ENCODE data around the gene CDC34.

Gene CDC34

GRCh38 chr19:497491-497868 is 34.1 kb upstream of the CDC34 start:
- in situ Hi-C loops (cut with HindIII; ENCODE audit: low sequenced_read_pairs): no loop called here

- in situ Hi-C loops (cut with HindIII; ENCODE audit: low sequenced_read_pairs): no loop called here
Measured at GRCh38 chr19:497869-498510, 33.6 kb upstream of the CDC34 start.

- in situ Hi-C loops (cut with HindIII; ENCODE audit: low sequenced_read_pairs): no loop called here
Measured at GRCh38 chr19:498511-498891, 33.1 kb upstream of the CDC34 start.

- in situ Hi-C loops (cut with HindIII; ENCODE audit: low sequenced_read_pairs): no loop called here
Measured at GRCh38 chr19:498977-499623, 32.5 kb upstream of the CDC34 start.

- in situ Hi-C loops (cut with HindIII; ENCODE audit: low sequenced_read_pairs): no loop called here
Measured at GRCh38 chr19:501646-502045, 29.9 kb upstream of the CDC34 start.

GRCh38 chr19:504616-505015 is 26.9 kb upstream of the CDC34 start:
- in situ Hi-C loops (cut with HindIII; ENCODE audit: low sequenced_read_pairs): no loop called here

- in situ Hi-C loops (cut with HindIII; ENCODE audit: low sequenced_read_pairs): no loop called here
Measured at GRCh38 chr19:506404-507285, 24.9 kb upstream of the CDC34 start.

GRCh38 chr19:507286-508203 is 24.0 kb upstream of the CDC34 start, which contains the start of gene TPGS1:
Gene TPGS1 (plus strand): TSS chr19:507497. CDS start chr19:507507, 10 bp downstream.
- in situ Hi-C loops (cut with HindIII; ENCODE audit: low sequenced_read_pairs): no loop called here

- in situ Hi-C loops (cut with HindIII; ENCODE audit: low sequenced_read_pairs): no loop called here
Measured at GRCh38 chr19:508204-509150, 23.1 kb upstream of the CDC34 start.

GRCh38 chr19:510606-511100 is 20.9 kb upstream of the CDC34 start:
- in situ Hi-C loops (cut with HindIII; ENCODE audit: low sequenced_read_pairs): no loop called here

- in situ Hi-C loops (cut with HindIII; ENCODE audit: low sequenced_read_pairs): no loop called here
Measured at GRCh38 chr19:511101-511851, 20.3 kb upstream of the CDC34 start.

GRCh38 chr19:512547-513365 is 18.8 kb upstream of the CDC34 start:
- in situ Hi-C loops (cut with HindIII; ENCODE audit: low sequenced_read_pairs): no loop called here

GRCh38 chr19:513368-514165 is 18.0 kb upstream of the CDC34 start:
- in situ Hi-C loops (cut with HindIII; ENCODE audit: low sequenced_read_pairs): no loop called here

GRCh38 chr19:514166-514663 is 17.3 kb upstream of the CDC34 start:
- in situ Hi-C loops (cut with HindIII; ENCODE audit: low sequenced_read_pairs): no loop called here

- in situ Hi-C loops (cut with HindIII; ENCODE audit: low sequenced_read_pairs): no loop called here
Measured at GRCh38 chr19:517721-518597, 13.6 kb upstream of the CDC34 start.

Data from DLD1 (cell line).